GM12874 (cell line): ENCODE data around the gene ENOX1.

ENCODE experiments used
- CTCF ChIP-seq: IDR thresholded peaks from 2 replicates; pipeline ENCODE4 v1.5.1; 2011; ENCODE audit warnings: low read depth, mild to moderate bottlenecking, control low read depth, low read length, moderate library complexity; ENCODE audit not compliant: insufficient read depth

The ENOX1 gene

GRCh38 chr13:43786766-43787517, at the start of gene ENOX1:
ENOX1 (minus strand) TSS chr13:43786972.
- 0 out of 2 replicates have a peak, but pooled peaks have one; percentile 12 for TF ChIP-seq CTCF

DNA sequence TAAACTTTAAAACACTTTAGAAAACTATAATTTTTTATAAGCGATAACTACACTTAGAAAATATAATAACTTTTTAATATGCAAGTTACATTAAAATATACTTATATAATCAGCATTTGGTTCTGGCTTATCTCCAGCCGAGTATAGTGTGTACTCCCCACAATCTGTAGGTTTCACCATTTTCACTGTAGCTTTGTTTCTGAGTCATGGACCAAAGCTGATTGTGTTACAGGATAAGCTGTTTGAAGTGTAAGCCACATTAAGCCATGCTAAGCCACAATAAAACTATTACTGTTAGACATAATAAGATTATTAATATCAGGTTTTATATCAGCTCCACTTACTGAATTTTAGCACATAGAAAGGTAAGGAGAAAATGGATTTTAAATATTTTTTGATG, 48.9 kb upstream of the ENOX1 start:
- TF ChIP-seq CTCF, result no peak

DNA sequence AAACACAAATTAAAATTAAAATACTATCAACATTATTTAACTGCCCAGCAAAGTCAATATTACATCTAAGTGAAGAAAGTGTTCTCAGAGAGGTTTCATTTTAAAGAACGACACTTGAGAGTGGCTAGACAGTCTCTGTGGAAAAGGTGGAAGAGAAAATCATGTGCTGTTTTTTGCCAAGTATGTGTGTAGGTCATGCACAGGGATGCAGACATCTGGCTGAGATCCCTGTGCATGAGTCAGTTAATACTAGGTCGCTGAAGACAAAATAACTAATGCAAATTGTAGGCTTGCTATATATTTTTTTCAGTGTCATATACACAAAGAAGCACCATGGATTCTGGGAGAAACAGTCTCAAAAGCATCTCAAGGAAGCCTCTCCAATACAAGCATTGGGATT, 44.3 kb upstream of the ENOX1 start:
- TF ChIP-seq CTCF, result no peak

GRCh38 chr13:43830497-43830881, 43.7 kb upstream of the ENOX1 start:
- TF ChIP-seq CTCF, result no peak

DNA sequence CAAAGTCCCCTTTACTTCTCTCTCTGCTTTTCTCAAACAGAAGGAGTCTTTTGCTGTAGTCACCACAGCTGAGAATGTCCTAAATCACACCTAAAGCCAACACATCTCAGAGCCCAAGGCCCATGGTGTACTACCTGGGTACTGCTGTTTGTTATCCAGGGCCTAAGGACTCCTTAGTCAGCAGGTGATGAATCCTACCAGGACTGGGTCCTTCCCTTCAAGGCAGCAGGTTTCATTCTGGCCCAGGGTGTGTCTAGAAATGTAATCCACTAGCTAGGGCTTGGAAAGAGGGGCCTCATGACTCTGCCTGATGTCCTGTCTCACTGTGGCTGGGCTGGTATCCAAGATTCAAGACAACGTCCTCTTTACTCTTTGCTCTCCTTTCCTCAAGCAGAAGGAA, 36.2 kb upstream of the ENOX1 start:
- no peak for TF ChIP-seq CTCF

DNA sequence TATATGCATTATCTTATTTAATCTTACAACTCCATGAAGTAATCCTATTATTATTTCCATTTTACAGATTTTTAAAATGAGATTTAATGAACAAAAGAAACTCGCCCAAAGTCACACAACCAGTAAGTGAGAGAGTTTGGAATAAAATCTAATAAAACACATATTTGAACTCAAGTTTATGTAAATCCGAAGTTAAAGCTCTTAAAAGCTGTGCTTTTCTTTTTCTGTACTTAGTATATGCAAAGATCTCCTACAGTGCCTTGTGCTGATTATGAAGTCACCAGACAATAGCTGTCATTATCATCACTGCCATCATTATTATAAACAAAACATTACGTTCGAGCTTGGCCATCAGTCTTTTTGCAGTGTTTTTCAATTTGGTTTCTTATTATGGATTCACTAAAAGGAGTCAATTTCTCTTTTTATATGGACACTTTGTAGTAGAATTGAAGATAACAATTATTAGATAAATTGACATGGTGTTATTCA, 29.7 kb upstream of the ENOX1 start:
- TF ChIP-seq CTCF, result no peak

DNA sequence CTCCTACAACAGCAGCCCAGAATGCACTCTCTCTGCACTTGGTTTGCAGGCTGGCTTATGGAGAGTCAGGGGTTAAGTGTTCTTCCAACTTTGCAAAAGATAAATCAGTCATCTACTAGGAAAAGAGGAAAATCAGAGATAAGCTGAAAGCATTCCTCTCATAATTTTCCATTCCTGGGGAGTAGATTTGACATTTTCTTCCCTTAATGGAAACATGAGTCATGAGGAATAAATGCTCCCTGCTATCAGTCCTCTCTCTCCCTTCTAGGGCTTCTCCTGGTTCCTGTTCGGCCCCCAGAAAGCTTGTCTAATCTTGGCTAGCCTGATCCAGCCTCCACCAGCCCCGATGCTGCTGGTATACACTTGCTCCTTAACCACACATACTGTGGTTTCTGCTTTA, 28.4 kb upstream of the ENOX1 start:
- TF ChIP-seq CTCF, result no peak
